Hepatocyte (in vitro differentiated cells): ENCODE results near the gene RPH3AL. TPM values are rescaled to one million over a fixed set of nuclear protein-coding genes. Genes with fewer than 3 reads are reported as not detected.

ENCODE experiments used
- DNase-seq: peaks from one replicate; pipeline ENCODE4 v3.0.0-alpha.2; 2016; ENCODE audit warnings: low spot score
- H2AFZ ChIP-seq: fragments of 200-600 bp; sonication (generic); 2 replicates; pipeline ENCODE4 v1.6.0; 2016; ENCODE audit warnings: antibody characterized with exemption, mild to moderate bottlenecking
- H3K27ac ChIP-seq: fragments of 200-600 bp; sonication (generic); 2 replicates; pipeline ENCODE4 v1.5.1; 2016; ENCODE audit warnings: mild to moderate bottlenecking
- H3K27me3 ChIP-seq: fragments of 200-600 bp; sonication (generic); 2 replicates; pipeline ENCODE4 v1.6.1; 2016
- H3K36me3 ChIP-seq: fragments of 200-600 bp; sonication (generic); replicated peaks from 2 replicates; pipeline ENCODE4 v1.5.1; 2016; ENCODE audit warnings: low read depth; ENCODE audit not compliant: insufficient read depth
- H3K4me1 ChIP-seq: fragments of 200-600 bp; sonication (generic); 2 replicates; pipeline ENCODE4 v1.5.1; 2016; ENCODE audit warnings: mild to moderate bottlenecking, moderate library complexity; ENCODE audit not compliant: insufficient read depth
- H3K4me2 ChIP-seq: fragments of 200-600 bp; sonication (generic); 2 replicates; pipeline ENCODE4 v1.6.0; 2016
- H3K4me3 ChIP-seq: fragments of 200-600 bp; sonication (generic); 2 replicates; pipeline ENCODE4 v1.5.1; 2016; ENCODE audit warnings: mild to moderate bottlenecking
- H3K79me2 ChIP-seq: fragments of 200-600 bp; sonication (generic); 2 replicates; pipeline ENCODE4 v1.6.0; 2017; ENCODE audit warnings: mild to moderate bottlenecking
- H3K9me2 ChIP-seq: fragments of 200-600 bp; sonication (generic); replicated peaks from 2 replicates; pipeline ENCODE4 v1.6.0; 2017; ENCODE audit warnings: mild to moderate bottlenecking; ENCODE audit not compliant: insufficient read depth
- H3K9me3 ChIP-seq: fragments of 200-600 bp; sonication (generic); 2 replicates; pipeline ENCODE4 v1.5.1; 2016; ENCODE audit warnings: low read depth, mild to moderate bottlenecking
- H4K20me1 ChIP-seq: fragments of 200-600 bp; sonication (generic); 2 replicates; pipeline ENCODE4 v1.6.0; 2016; ENCODE audit warnings: mild to moderate bottlenecking; ENCODE audit not compliant: insufficient read depth, poor library complexity, severe bottlenecking
- CTCF ChIP-seq: fragments of 200-600 bp; sonication (generic); IDR thresholded peaks from 2 replicates; pipeline ENCODE4 v1.5.1; 2016; ENCODE audit warnings: antibody characterized with exemption, mild to moderate bottlenecking; ENCODE audit not compliant: poor library complexity
- EZH2 ChIP-seq: fragments of 200-600 bp; sonication (generic); IDR thresholded peaks from 2 replicates; pipeline ENCODE4 v1.6.1; 2016; ENCODE audit warnings: antibody characterized with exemption, mild to moderate bottlenecking, borderline replicate concordance
- EZH2phosphoT487 ChIP-seq: fragments of 200-600 bp; sonication (generic); IDR thresholded peaks from one replicate; pipeline ENCODE4 v1.6.1; 2018; ENCODE audit warnings: antibody characterized with exemption, mild to moderate bottlenecking, low read depth, moderate library complexity; ENCODE audit not compliant: unreplicated experiment, severe bottlenecking
- WGBS: methylation state at CpG from one replicate; pipeline ENCODE4 v1.1.6; 2016; ENCODE audit warnings: low lambda C conversion rate; ENCODE audit errors: missing lambda C conversion rate; 5-methylcytosine and 5-hydroxymethylcytosine counted together
- polyA plus RNA-seq: library from polyadenylated mRNA; unstranded; fragments of >200 nt; fragmentation: Nextera tagmentation; extraction: Ambion mirVana; gene quantifications from 2 replicates; pipeline ENCODE4 v1.2.1, GENCODE V29; 2016
- total RNA-seq: library from RNA; depleted of rRNA; stranded (reverse); fragments of >200 nt; gene quantifications from 2 replicates; pipeline ENCODE4 v1.2.3, GENCODE V29; 2014

Gene RPH3AL
- total and polyA plus RNA-seq, 2 experiments from 2014 or later: 7.0 to 7.6 TPM

GRCh38 chr17:280216-280615 lies 72.4 kb downstream of the RPH3AL start:
- H3K9me2 ChIP-seq: no peaks in the 10 kb centered on the region
- H3K9me3 ChIP-seq: no peaks in the 10 kb centered on the region
- no peaks in the 10 kb centered on the region for H3K27me3 ChIP-seq
- no peak for DNase-seq
- TF ChIP-seq EZH2phosphoT487: no peak
- no peak for TF ChIP-seq EZH2
- no peak for TF ChIP-seq CTCF
- H2AFZ ChIP-seq: no peak overlapping the region
- 90% methylated on average over 7 of the region's 7 CpGs for WGBS
- no peak overlapping the region for H3K4me3 ChIP-seq
- H3K27ac ChIP-seq: no peak overlapping the region
- H3K79me2 ChIP-seq: no peaks in the 10 kb centered on the region
- no peak overlapping the region for H3K4me2 ChIP-seq
- H3K4me1 ChIP-seq: no peaks in the 10 kb centered on the region
- no peaks in the 10 kb centered on the region for H3K36me3 ChIP-seq
- H4K20me1 ChIP-seq: no peaks in the 10 kb centered on the region

- no peaks in the 10 kb centered on the region for H3K79me2 ChIP-seq
- H3K27me3 ChIP-seq: no peaks in the 10 kb centered on the region
- no peaks in the 10 kb centered on the region for H3K4me1 ChIP-seq
- no peaks in the 10 kb centered on the region for H3K36me3 ChIP-seq
- no peak overlapping the region for H3K27ac ChIP-seq
- no peaks in the 10 kb centered on the region for H4K20me1 ChIP-seq
- no peak overlapping the region for H3K4me2 ChIP-seq
- no peak overlapping the region for H2AFZ ChIP-seq
- H3K9me2 ChIP-seq: no peaks in the 10 kb centered on the region
- H3K9me3 ChIP-seq: no peaks in the 10 kb centered on the region
- no peak for DNase-seq
- no peak overlapping the region for H3K4me3 ChIP-seq
- 73% methylated on average over 4 of the region's 4 CpGs for WGBS
- no peak for TF ChIP-seq CTCF
- no peak for TF ChIP-seq EZH2phosphoT487
- TF ChIP-seq EZH2: no peak
Measured at GRCh38 chr17:279776-280175, 72.8 kb downstream of the RPH3AL start.

GRCh38 chr17:279331-279730 lies 73.3 kb downstream of the RPH3AL start:
- TF ChIP-seq EZH2phosphoT487 (no peak), CTCF (no peak), EZH2 (no peak)
- Histone ChIP-seq H3K4me2 (no peak overlapping the region), H3K27me3 (no peaks in the 10 kb centered on the region), H3K79me2 (no peaks in the 10 kb centered on the region), H3K9me3 (no peaks in the 10 kb centered on the region), H3K36me3 (no peaks in the 10 kb centered on the region), H3K9me2 (no peaks in the 10 kb centered on the region), H4K20me1 (no peaks in the 10 kb centered on the region), H3K4me1 (no peaks in the 10 kb centered on the region), H3K4me3 (no peak overlapping the region), H2AFZ (no peak overlapping the region), H3K27ac (no peak overlapping the region)
- no peak for DNase-seq
- WGBS: 72% methylated on average over 4 of the region's 4 CpGs

- H3K4me1 ChIP-seq: no peaks in the 10 kb centered on the region
Measured at GRCh38 chr17:278676-279059, 73.9 kb downstream of the RPH3AL start.

More at GRCh38 chr17:278676-279059, 73.9 kb downstream of the RPH3AL start:
- WGBS: 76% methylated on average over 5 of the region's 5 CpGs
- Histone ChIP-seq H3K4me2 (no peak overlapping the region), H3K79me2 (no peaks in the 10 kb centered on the region), H3K4me3 (no peak overlapping the region), H3K36me3 (no peaks in the 10 kb centered on the region), H3K9me3 (no peaks in the 10 kb centered on the region), H3K27me3 (no peaks in the 10 kb centered on the region), H4K20me1 (no peaks in the 10 kb centered on the region), H2AFZ (no peak overlapping the region), H3K9me2 (no peaks in the 10 kb centered on the region), H3K27ac (no peak overlapping the region)
- TF ChIP-seq CTCF (no peak), EZH2 (no peak), EZH2phosphoT487 (no peak)
- no peak for DNase-seq
